Caco-2 (cell line): ENCODE measurements around the gene MAP3K15. TPM values are rescaled to one million over a fixed set of nuclear protein-coding genes. Genes with fewer than 3 reads are reported as not detected.

ENCODE experiments used
- BruUV-seq: library from RNA; stranded (reverse); fragments of 400-500 nt; replicated peaks from 2 replicates; lab custom pipeline; 2021; lab: Mats Ljungman, UMichigan
- CTCF ChIA-PET: fragments of 300-600 bp; sonication (Branson Sonifier 250); formaldehyde crosslinking; loops from one replicate; lab custom pipeline; 2022; ENCODE audit warnings: antibody characterized with exemption; lab: Charles Lee
- POLR2A ChIA-PET: fragments of 300-600 bp; sonication (Branson Sonifier 250); formaldehyde crosslinking; loops from one replicate; lab custom pipeline; 2022; ENCODE audit warnings: antibody characterized with exemption; lab: Charles Lee
- DNase-seq, 2 experiments: peaks; one replicate each; pipeline versions ENCODE4 v3.0.0 to v3.0.0-alpha.2; 2020 to 2022
- H3K27me3 ChIP-seq: replicated peaks from 2 replicates; pipeline ENCODE4 v1.6.0; 2011; ENCODE audit warnings: low read length; ENCODE audit not compliant: control insufficient read depth, insufficient read depth
- H3K36me3 ChIP-seq: 2 replicates; pipeline ENCODE4 v1.5.1; 2011; ENCODE audit warnings: low read length; ENCODE audit not compliant: control insufficient read depth, insufficient read depth
- H3K4me1 ChIP-seq: fragments of 250-450 bp; sonication (Bioruptor Pico); 2 replicates; pipeline ENCODE4 v1.5.1; 2020; ENCODE audit warnings: mild to moderate bottlenecking
- H3K4me3 ChIP-seq: 2 replicates; pipeline ENCODE4 v1.5.1; 2011; ENCODE audit warnings: low read depth, mild to moderate bottlenecking, control low read depth, low read length
- H3K9me3 ChIP-seq: fragments of 250-450 bp; sonication (Bioruptor Pico); 2 replicates; pipeline ENCODE4 v1.5.1; 2020; ENCODE audit warnings: mild to moderate bottlenecking, moderate library complexity
- H3K27ac Mint-ChIP-seq: one replicate; pipeline ENCODE4 v1.8.0; 2022; ENCODE audit warnings: mixed read lengths; ENCODE audit not compliant: unreplicated experiment
- H3K27me3 Mint-ChIP-seq: one replicate; pipeline ENCODE4 v1.8.0; 2022; ENCODE audit warnings: mixed read lengths; ENCODE audit not compliant: insufficient read depth, unreplicated experiment
- H3K36me3 Mint-ChIP-seq: one replicate; pipeline ENCODE4 v1.8.0; 2022; ENCODE audit warnings: mild to moderate bottlenecking, mixed read lengths; ENCODE audit not compliant: insufficient read depth, unreplicated experiment
- H3K4me1 Mint-ChIP-seq: one replicate; pipeline ENCODE4 v1.8.0; 2022; ENCODE audit warnings: low read depth, mixed read lengths; ENCODE audit not compliant: unreplicated experiment
- H3K4me3 Mint-ChIP-seq: one replicate; pipeline ENCODE4 v1.8.0; 2022; ENCODE audit warnings: mild to moderate bottlenecking, moderate library complexity, mixed read lengths; ENCODE audit not compliant: unreplicated experiment
- H3K9me3 Mint-ChIP-seq: one replicate; pipeline ENCODE4 v1.8.0; 2022; ENCODE audit warnings: mixed read lengths; ENCODE audit not compliant: unreplicated experiment
- intact Hi-C: fragments of 100-400 bp; cut with micrococcal nuclease; formaldehyde crosslinking; loops from one replicate; pipeline ENCODE4 v1.10.0; 2022; ENCODE audit not compliant: unreplicated experiment
- total RNA-seq: library from RNA; stranded (reverse); gene quantifications from 2 replicates; pipeline ENCODE4 v1.2.3, GENCODE V29; 2022
- TF ChIP-seq, protein P1 (sequence below), 2 experiments: fragments of 200-600 bp in 1 of 2; IDR thresholded peaks; 1 replicate in 1 of 2; 2 replicates in 1 of 2; pipeline versions ENCODE4 v1.5.1 to v1.8.0; 2011 to 2022; ENCODE audit warnings: antibody characterized with exemption in 1 of 2, control low read depth in 1 of 2, inconsistent platforms in 1 of 2, low read depth in 1 of 2, low read length in 1 of 2, mild to moderate bottlenecking in 1 of 2, moderate library complexity in 1 of 2; ENCODE audit not compliant: insufficient read depth in 1 of 2, severe bottlenecking in 1 of 2, unreplicated experiment in 1 of 2

MAP3K15 gene
- total RNA-seq, 1 experiment from 2014 or later = 1.3 TPM

DNA sequence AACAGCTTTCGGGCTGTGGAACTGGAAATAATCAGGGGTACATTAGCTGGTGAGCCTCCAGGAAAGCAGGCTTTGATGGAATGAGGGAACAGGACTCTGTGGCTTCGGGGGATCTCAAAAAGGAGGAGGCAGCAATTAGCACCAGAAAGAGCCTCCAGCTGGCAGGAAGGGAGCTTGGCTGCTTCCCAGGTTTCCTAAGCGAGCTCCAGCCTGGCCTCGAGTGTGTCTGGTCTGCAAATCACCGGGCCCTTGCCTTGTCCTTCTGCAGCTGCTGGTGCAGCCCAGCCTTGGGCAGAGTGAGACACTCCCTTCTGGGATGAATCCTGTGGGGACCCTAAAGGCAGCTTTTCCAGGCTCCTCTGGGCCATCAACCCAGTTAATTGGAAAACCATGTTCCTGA is 182.3 kb downstream of the MAP3K15 start:
- DNase-seq = no peak
- Mint-ChIP-seq H3K27me3 (peaks cover 9% of the 10 kb centered on the region), H3K4me1 (no peaks in the 10 kb centered on the region), H3K9me3 (no peaks in the 10 kb centered on the region), H3K27ac (no peak overlapping the region), H3K36me3 (no peaks in the 10 kb centered on the region), H3K4me3 (no peak overlapping the region)
- no peaks in the 10 kb centered on the region for H3K27me3 ChIP-seq
- TF ChIP-seq, protein P1, sequence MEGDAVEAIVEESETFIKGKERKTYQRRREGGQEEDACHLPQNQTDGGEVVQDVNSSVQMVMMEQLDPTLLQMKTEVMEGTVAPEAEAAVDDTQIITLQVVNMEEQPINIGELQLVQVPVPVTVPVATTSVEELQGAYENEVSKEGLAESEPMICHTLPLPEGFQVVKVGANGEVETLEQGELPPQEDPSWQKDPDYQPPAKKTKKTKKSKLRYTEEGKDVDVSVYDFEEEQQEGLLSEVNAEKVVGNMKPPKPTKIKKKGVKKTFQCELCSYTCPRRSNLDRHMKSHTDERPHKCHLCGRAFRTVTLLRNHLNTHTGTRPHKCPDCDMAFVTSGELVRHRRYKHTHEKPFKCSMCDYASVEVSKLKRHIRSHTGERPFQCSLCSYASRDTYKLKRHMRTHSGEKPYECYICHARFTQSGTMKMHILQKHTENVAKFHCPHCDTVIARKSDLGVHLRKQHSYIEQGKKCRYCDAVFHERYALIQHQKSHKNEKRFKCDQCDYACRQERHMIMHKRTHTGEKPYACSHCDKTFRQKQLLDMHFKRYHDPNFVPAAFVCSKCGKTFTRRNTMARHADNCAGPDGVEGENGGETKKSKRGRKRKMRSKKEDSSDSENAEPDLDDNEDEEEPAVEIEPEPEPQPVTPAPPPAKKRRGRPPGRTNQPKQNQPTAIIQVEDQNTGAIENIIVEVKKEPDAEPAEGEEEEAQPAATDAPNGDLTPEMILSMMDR (IDR thresholded peaks at IDR 0.05; ENCODE audit: insufficient read depth in 1 of 2, low read depth in 1 of 2, low read length in 1 of 2, severe bottlenecking in 1 of 2, unreplicated experiment in 1 of 2) = no peak
- no TSS peak for BruUV-seq
- POLR2A ChIA-PET = no interaction called here
- no peaks in the 10 kb centered on the region; the same call in 1 of the 2 replicates for H3K9me3 ChIP-seq
- no peaks in the 10 kb centered on the region for H3K4me1 ChIP-seq
- intact Hi-C loops = no loop called here
- no peak overlapping the region for H3K4me3 ChIP-seq
- CTCF ChIA-PET = no interaction called here
- H3K36me3 ChIP-seq = no peaks in the 10 kb centered on the region

DNA sequence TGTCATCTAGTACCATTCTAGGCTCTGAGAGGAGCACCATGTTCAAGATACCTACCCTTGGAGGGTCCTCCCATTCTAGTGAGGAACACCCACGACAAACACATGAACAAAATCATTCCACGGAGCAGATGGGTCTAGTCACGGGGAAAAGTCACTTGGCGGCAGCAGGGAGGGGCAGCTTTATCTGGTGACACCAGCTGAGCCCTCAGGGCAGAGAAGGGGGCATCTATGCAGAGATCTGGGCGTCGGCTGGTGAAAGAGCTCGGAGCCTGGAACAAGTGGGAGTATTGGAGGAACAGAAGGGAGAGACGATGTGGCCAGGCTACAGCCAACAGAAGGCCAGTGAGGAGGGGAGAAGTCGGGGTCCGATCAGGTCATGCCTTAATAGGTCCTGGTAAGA is 183.5 kb downstream of the MAP3K15 start:
- ChIA-PET POLR2A (no interaction called here), CTCF (no interaction called here)
- H3K4me3 Mint-ChIP-seq = no peak overlapping the region
- no peaks in the 10 kb centered on the region for H3K9me3 Mint-ChIP-seq
- peaks cover 9% of the 10 kb centered on the region for H3K27me3 Mint-ChIP-seq
- Histone ChIP-seq H3K36me3 (no peaks in the 10 kb centered on the region), H3K9me3 (no peaks in the 10 kb centered on the region; the same call in 1 of the 2 replicates), H3K4me1 (no peaks in the 10 kb centered on the region), H3K27me3 (no peaks in the 10 kb centered on the region), H3K4me3 (no peak overlapping the region)
- H3K27ac Mint-ChIP-seq = no peak overlapping the region
- intact Hi-C loops = no loop called here
- H3K4me1 Mint-ChIP-seq = no peaks in the 10 kb centered on the region
- TF ChIP-seq, protein P1 (IDR thresholded peaks at IDR 0.05; ENCODE audit: insufficient read depth in 1 of 2, low read depth in 1 of 2, low read length in 1 of 2, severe bottlenecking in 1 of 2, unreplicated experiment in 1 of 2) = no peak
- H3K36me3 Mint-ChIP-seq = no peaks in the 10 kb centered on the region
- no peak for DNase-seq
- BruUV-seq = no TSS peak

DNA sequence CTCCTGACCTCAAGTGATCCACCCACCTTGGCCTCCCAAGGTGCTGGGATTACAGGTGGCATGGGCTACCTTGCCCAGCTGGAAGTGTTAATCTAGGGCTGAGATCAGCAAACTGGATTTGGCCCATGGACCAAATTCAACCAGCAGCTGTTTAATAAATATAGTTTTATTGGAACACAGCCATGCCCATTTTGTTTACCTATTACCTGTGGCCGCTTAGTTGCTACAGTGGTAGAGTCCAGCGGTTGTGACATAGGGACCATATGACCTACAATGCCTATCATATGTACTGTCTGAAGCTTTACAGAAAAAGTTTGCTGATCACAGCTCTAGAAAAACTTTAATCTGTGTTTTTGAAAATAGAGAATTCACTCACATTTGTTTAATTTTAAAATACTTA is 188.7 kb downstream of the MAP3K15 start:
- Mint-ChIP-seq H3K36me3 (no peaks in the 10 kb centered on the region), H3K27ac (no peak overlapping the region), H3K4me3 (no peak overlapping the region), H3K9me3 (no peaks in the 10 kb centered on the region), H3K27me3 (peaks cover 7% of the 10 kb centered on the region), H3K4me1 (no peaks in the 10 kb centered on the region)
- intact Hi-C loops = no loop called here
- no peaks in the 10 kb centered on the region for H3K27me3 ChIP-seq
- TF ChIP-seq, protein P1 (IDR thresholded peaks at IDR 0.05; ENCODE audit: insufficient read depth in 1 of 2, low read depth in 1 of 2, low read length in 1 of 2, severe bottlenecking in 1 of 2, unreplicated experiment in 1 of 2) = no peak
- H3K4me3 ChIP-seq = no peak overlapping the region
- DNase-seq = no peak
- no peaks in the 10 kb centered on the region for H3K36me3 ChIP-seq
- ChIA-PET POLR2A (no interaction called here), CTCF (no interaction called here)
- no peaks in the 10 kb centered on the region for H3K9me3 ChIP-seq
- BruUV-seq = no TSS peak
- no peaks in the 10 kb centered on the region for H3K4me1 ChIP-seq

Other genes starting within 250 kb of the MAP3K15 start
- gene PDHA1, start 171.6 kb downstream of the MAP3K15 start, total RNA-seq = 275 and 279 TPM in 2 replicates